OCI-LY1 (cell line): ENCODE results near the gene CCDC57.

Experiments used
- H2AFZ ChIP-seq: fragments of 200-600 bp; sonication (generic), shearing (Covaris generic); 2 replicates; pipeline ENCODE4 v1.6.0; 2014; ENCODE audit warnings: antibody characterized with exemption, mild to moderate bottlenecking, low read length
- H3F3A ChIP-seq: fragments of 200-600 bp; sonication (generic), shearing (Covaris generic); 2 replicates; pipeline ENCODE4 v1.6.0; 2014; ENCODE audit warnings: mild to moderate bottlenecking, antibody characterized with exemption, low read length, moderate library complexity; ENCODE audit not compliant: insufficient read depth
- H3K27ac ChIP-seq: fragments of 200-600 bp; sonication (generic); 2 replicates; pipeline ENCODE4 v1.5.1; 2014; ENCODE audit warnings: low read length, mixed run types, mild to moderate bottlenecking, low read depth; ENCODE audit not compliant: poor library complexity, severe bottlenecking
- H3K27me3 ChIP-seq: fragments of 200-600 bp; sonication (generic); 2 replicates; pipeline ENCODE4 v1.6.0; 2014; ENCODE audit warnings: antibody characterized with exemption, mild to moderate bottlenecking, low read length, moderate library complexity; ENCODE audit not compliant: insufficient read depth
- H3K36me3 ChIP-seq: fragments of 200-600 bp; sonication (generic); 2 replicates; pipeline ENCODE4 v1.6.1; 2014; ENCODE audit warnings: mild to moderate bottlenecking, antibody characterized with exemption, low read length, moderate library complexity, mixed read lengths; ENCODE audit not compliant: insufficient read depth
- H3K4me1 ChIP-seq: fragments of 200-600 bp; sonication (generic); 2 replicates; pipeline ENCODE4 v1.5.1; 2014; ENCODE audit warnings: mild to moderate bottlenecking, low read length, moderate library complexity; ENCODE audit not compliant: insufficient read depth, severe bottlenecking
- H3K4me2 ChIP-seq: fragments of 200-600 bp; sonication (generic), shearing (Covaris generic); 2 replicates; pipeline ENCODE4 v1.6.1; 2014; ENCODE audit warnings: low read length
- H3K4me3 ChIP-seq: fragments of 200-600 bp; sonication (generic); 2 replicates; pipeline ENCODE4 v1.5.1; 2014; ENCODE audit warnings: low read length, low read depth, mild to moderate bottlenecking, mixed read lengths; ENCODE audit not compliant: poor library complexity, severe bottlenecking
- H3K79me2 ChIP-seq: fragments of 200-600 bp; shearing (Covaris generic); 2 replicates; pipeline ENCODE4 v1.6.1; 2016; ENCODE audit warnings: mixed run types, low read length, mixed read lengths; ENCODE audit not compliant: insufficient read depth
- H3K9ac ChIP-seq: fragments of 200-600 bp; sonication (generic), shearing (Covaris generic); 2 replicates; pipeline ENCODE4 v1.6.1; 2014; ENCODE audit warnings: mild to moderate bottlenecking, low read length, mixed read lengths
- H3K9me2 ChIP-seq: fragments of 200-600 bp; sonication (generic), shearing (Covaris generic); 2 replicates; pipeline ENCODE4 v1.6.1; 2014; ENCODE audit warnings: low read depth, mild to moderate bottlenecking, low read length, mixed read lengths
- H3K9me3 ChIP-seq: fragments of 200-600 bp; shearing (Covaris generic); 2 replicates; pipeline ENCODE4 v1.6.1; 2014; ENCODE audit warnings: low read length, mixed read lengths
- H4K20me1 ChIP-seq: fragments of 200-600 bp; sonication (generic), shearing (Covaris generic); 2 replicates; pipeline ENCODE4 v1.6.0; 2016; ENCODE audit warnings: mild to moderate bottlenecking, low read length; ENCODE audit not compliant: insufficient read depth
- CTCF ChIP-seq: fragments of 200-600 bp; sonication (generic), shearing (Covaris generic); IDR thresholded peaks from 2 replicates; pipeline ENCODE4 v1.5.1; 2017; ENCODE audit warnings: mild to moderate bottlenecking, antibody characterized with exemption, low read length, moderate library complexity, mixed read lengths
- EZH2 ChIP-seq: fragments of 200-600 bp; sonication (generic), shearing (Covaris generic); IDR thresholded peaks from 2 replicates; pipeline ENCODE4 v1.8.0; 2017; ENCODE audit warnings: borderline replicate concordance, mixed run types, mild to moderate bottlenecking, antibody characterized with exemption, low read length, moderate library complexity, mixed read lengths

CCDC57 gene

GRCh38 chr17:82151106-82151957 lies 61.3 kb downstream of the CCDC57 start:
- Histone ChIP-seq H4K20me1 (no peaks in the 10 kb centered on the region), H2AFZ (no peak overlapping the region), H3K36me3 (no peaks in the 10 kb centered on the region), H3K9me3 (no peaks in the 10 kb centered on the region), H3K79me2 (no peaks in the 10 kb centered on the region), H3K27ac (no peak overlapping the region), H3F3A (no peaks in the 10 kb centered on the region), H3K4me1 (no peaks in the 10 kb centered on the region), H3K27me3 (0 out of 2 replicates have a peak, but pooled peaks cover 9% of the 10 kb centered on the region), H3K9me2 (no peaks in the 10 kb centered on the region), H3K9ac (no peak overlapping the region), H3K4me2 (no peak overlapping the region), H3K4me3 (no peak overlapping the region)
- TF ChIP-seq CTCF (no peak), EZH2 (no peak)

GRCh38 chr17:82149401-82150099 lies 63.1 kb downstream of the CCDC57 start:
- Histone ChIP-seq H3K27ac (no peak overlapping the region), H3K4me1 (no peaks in the 10 kb centered on the region), H3K36me3 (no peaks in the 10 kb centered on the region), H3K9me3 (no peaks in the 10 kb centered on the region), H3K9ac (no peak overlapping the region), H4K20me1 (no peaks in the 10 kb centered on the region), H3K27me3 (0 out of 2 replicates have a peak, but pooled peaks cover 1% of the 10 kb centered on the region), H3K4me2 (no peak overlapping the region), H3K9me2 (no peaks in the 10 kb centered on the region), H2AFZ (no peak overlapping the region), H3K79me2 (no peaks in the 10 kb centered on the region), H3K4me3 (no peak overlapping the region), H3F3A (no peaks in the 10 kb centered on the region)
- no peak for TF ChIP-seq CTCF
- TF ChIP-seq EZH2, result no peak

GRCh38 chr17:82148997-82149396 lies 63.6 kb downstream of the CCDC57 start:
- H4K20me1 ChIP-seq, result no peaks in the 10 kb centered on the region
- no peaks in the 10 kb centered on the region for H3K36me3 ChIP-seq
- no peak overlapping the region for H3K4me2 ChIP-seq
- H3K9me2 ChIP-seq, result no peaks in the 10 kb centered on the region
- H3K4me3 ChIP-seq, result no peak overlapping the region
- no peak overlapping the region for H3K9ac ChIP-seq
- H3K9me3 ChIP-seq, result no peaks in the 10 kb centered on the region
- H3K4me1 ChIP-seq, result no peaks in the 10 kb centered on the region
- H3K27me3 ChIP-seq, result no peaks in the 10 kb centered on the region
- H3F3A ChIP-seq, result no peaks in the 10 kb centered on the region
- TF ChIP-seq CTCF (no peak), EZH2 (no peak)
- H2AFZ ChIP-seq, result no peak overlapping the region
- H3K79me2 ChIP-seq, result no peaks in the 10 kb centered on the region
- H3K27ac ChIP-seq, result no peak overlapping the region
